GM13976 (cell line): Measurements from ENCODE around the gene STRN4.

Experiments
- DNase-seq: peaks from one replicate; pipeline ENCODE4 v3.0.0; 2012; ENCODE audit warnings: low spot score
- CTCF ChIP-seq: IDR thresholded peaks from 2 replicates; pipeline ENCODE4 v1.5.1; 2012; ENCODE audit warnings: borderline replicate concordance, mild to moderate bottlenecking; ENCODE audit not compliant: insufficient read depth; ENCODE audit errors: extremely low read depth, missing control alignments, control extremely low read depth
- in situ Hi-C: fragments of 300-500 bp; cut with MboI; formaldehyde crosslinking; loops from one replicate; pipeline ENCODE4 v1.12.0; 2022; ENCODE audit warnings: low sequenced_read_pairs, mixed read lengths, inconsistent platforms; ENCODE audit not compliant: unreplicated experiment

The STRN4 gene

GRCh38 chr19:46730595-46730994 is 15.7 kb downstream of the STRN4 start:
- no peak for TF ChIP-seq CTCF
- no peak for DNase-seq
- in situ Hi-C loops, result no loop called here

- TF ChIP-seq CTCF, result no peak
- in situ Hi-C loops, result no loop called here
- no peak for DNase-seq
Measured at GRCh38 chr19:46730187-46730586, 16.1 kb downstream of the STRN4 start.

GRCh38 chr19:46729696-46730095 is 16.6 kb downstream of the STRN4 start:
- DNase-seq, result no peak
- no peak for TF ChIP-seq CTCF
- in situ Hi-C loops, result no loop called here

GRCh38 chr19:46728693-46729339 is 17.4 kb downstream of the STRN4 start:
- TF ChIP-seq CTCF, result peak; percentile 94
- DNase-seq, result peak; percentile 93
- in situ Hi-C loops, result no loop called here

- DNase-seq, result no peak
- in situ Hi-C loops, result no loop called here
- no peak for TF ChIP-seq CTCF
Measured at GRCh38 chr19:46728208-46728607, 18.0 kb downstream of the STRN4 start.

DNA sequence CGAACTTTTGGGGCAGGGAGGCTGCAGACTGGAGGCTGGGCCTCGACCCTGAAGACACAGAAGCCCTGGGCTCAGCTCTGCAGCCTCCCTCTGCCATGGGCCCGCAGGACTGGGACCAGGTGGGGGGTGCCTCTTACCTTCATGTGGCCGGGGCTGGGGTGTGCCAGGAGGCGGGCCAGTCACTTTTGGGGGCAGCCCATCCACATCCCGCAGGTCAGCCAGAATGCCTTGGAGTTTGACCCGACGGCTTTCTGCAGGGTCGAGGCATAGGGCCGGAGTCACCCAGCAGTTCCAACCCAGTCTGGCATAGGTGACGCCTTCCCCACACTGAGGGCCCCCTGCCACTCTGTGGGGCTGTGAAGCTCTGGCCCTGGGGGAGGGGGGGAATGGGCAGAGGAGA is 18.5 kb downstream of the STRN4 start:
- TF ChIP-seq CTCF, result no peak
- no peak for DNase-seq
- in situ Hi-C loops, result no loop called here
